ENCODE results near the gene NDUFC1. TPM values are rescaled to one million over a fixed set of nuclear protein-coding genes. Genes with fewer than 3 reads are reported as not detected.

NDUFC1 gene
- total and polyA plus RNA-seq, 2 of the 8 experiments (the other 6 are each of a cell fraction or from before 2014, with no cell fraction given) = 41.9 to 62.0 TPM

GRCh38 chr4:139265654-139266053 lies 36.6 kb downstream of the NDUFC1 start:
- H3K23me2 ChIP-seq (ENCODE audit: low read depth, low read length) = no peaks in the 10 kb centered on the region
- no peak overlapping the region for H2AK5ac ChIP-seq (ENCODE audit: low read depth, low read length)
- no peak overlapping the region for H2AFZ ChIP-seq (ENCODE audit: low read length)
- POLR2A ChIA-PET (ENCODE audit: partially characterized antibody) = no interaction called here
- no peak overlapping the region for H2BK20ac ChIP-seq (ENCODE audit: low read length)
- no peak overlapping the region for H2BK15ac ChIP-seq (ENCODE audit: low read length)
- H4K20me1 ChIP-seq (replicated peaks in 1 of 2; ENCODE audit: control insufficient read depth in 1 of 2, insufficient read depth in 2 of 2, low read length in 2 of 2) = no peaks in the 10 kb centered on the region
- H3K14ac ChIP-seq (ENCODE audit: insufficient read length) = no peak overlapping the region
- H3K36me3 ChIP-seq (ENCODE audit: control insufficient read depth in 2 of 4, insufficient read depth in 4 of 4, low read length in 3 of 4) = no peaks in the 10 kb centered on the region
- H3K18ac ChIP-seq (ENCODE audit: extremely low read depth, low read length) = no peak overlapping the region
- no peak overlapping the region for H2BK5ac ChIP-seq (ENCODE audit: low read depth, low read length)
- H3K27ac ChIP-seq (ENCODE audit: low read depth, low read length) = no peak overlapping the region
- H3K4me1 ChIP-seq (replicated peaks in 1 of 4; ENCODE audit: control insufficient read depth in 3 of 4, insufficient read depth in 4 of 4, low read length in 3 of 4) = peaks cover 0 to 8% (median 2%) of the 10 kb centered on the region in 4 experiments; a peak in 4 of 7 replicates
- no peaks in the 10 kb centered on the region for H3K9me3 ChIP-seq (ENCODE audit: insufficient read depth in 2 of 2, low read depth in 1 of 2, low read length in 1 of 2)
- CTCF ChIA-PET (ENCODE audit: partially characterized antibody) = interaction anchor here (0.6 to 2.3 kb wide), 7 partner anchors 9 to 433 kb away, joined by 3 to 10 read pairs (median 3); partner anchors contain the start of gene MGARP
- H4K5ac ChIP-seq (ENCODE audit: insufficient read length, low read depth, low read length) = no peak overlapping the region
- H3K23ac ChIP-seq (ENCODE audit: insufficient read length) = no peak overlapping the region
- H3K79me2 ChIP-seq (ENCODE audit: control insufficient read depth in 1 of 2, insufficient read depth in 2 of 2, low read length in 2 of 2) = no peaks in the 10 kb centered on the region
- no peak overlapping the region for H4K91ac ChIP-seq (replicated peaks; ENCODE audit: insufficient read length, low read length)
- H3K9ac ChIP-seq (replicated peaks in 1 of 4; ENCODE audit: extremely low read depth in 1 of 4, low read depth in 3 of 4, low read length in 3 of 4) = no peak overlapping the region
- DNase-seq (ENCODE audit: low read depth in 1 of 2, low spot score in 2 of 2) (no peak), FAIRE-seq (no peak)
- no peak overlapping the region for H4K8ac ChIP-seq (ENCODE audit: extremely low read depth, insufficient read depth, low read length)
- H3K27me3 ChIP-seq (replicated peaks in 1 of 4; ENCODE audit: control insufficient read depth in 3 of 4, extremely low read depth in 1 of 4, insufficient read depth in 3 of 4, low read length in 3 of 4) = no peaks in the 10 kb centered on the region
- H3K4me2 ChIP-seq (ENCODE audit: insufficient read depth in 1 of 2, low read depth in 2 of 2, low read length in 2 of 2) = no peak overlapping the region
- no peak overlapping the region for H3K4ac ChIP-seq (replicated peaks; ENCODE audit: insufficient read length, low read depth, low read length)
- TF ChIP-seq SRF (IDR thresholded peaks at IDR 0.05; ENCODE audit: low read depth, low read length) (no peak), BRCA1 (IDR thresholded peaks at IDR 0.05; ENCODE audit: low read depth, low read length) (no peak), GTF2F1 (IDR thresholded peaks at IDR 0.05; ENCODE audit: borderline replicate concordance, low read depth, low read length) (no peak), PHF8 (conservative IDR thresholded peaks at IDR 0.05; ENCODE audit: low read depth, low read length) (no peak), SP1 (IDR thresholded peaks at IDR 0.05; ENCODE audit: low read depth, low read length) (no peak)
- no peaks in the 10 kb centered on the region for H3K79me1 ChIP-seq (ENCODE audit: low read depth, low read length)
- no peak overlapping the region for H2BK12ac ChIP-seq (ENCODE audit: low read depth, low read length)
- WGBS, 2 experiments (ENCODE audit: extremely low coverage in 1 of 2, insufficient coverage in 1 of 2, insufficient read length in 1 of 2, insufficient replicate concordance in 2 of 2, low coverage in 1 of 2, low lambda C conversion rate in 2 of 2, missing lambda C conversion rate in 1 of 2) = 51% methylated on average over 3 of the region's 3 CpGs; no CpG with 5 or more reads in 1 of the 2 experiments
- no peak overlapping the region for H3K56ac ChIP-seq (replicated peaks; ENCODE audit: insufficient read length, low read depth, low read length)
- no peak overlapping the region for H2BK120ac ChIP-seq (replicated peaks; ENCODE audit: low read depth, low read length)
- no peak overlapping the region for H3K4me3 ChIP-seq (ENCODE audit: extremely low read depth in 1 of 4, insufficient read depth in 2 of 4, low read depth in 3 of 4, low read length in 4 of 4)
